Duodenal mucosa (tissue), 2 donors: ENCODE measurements around the gene NKX6-2.

Experiments used
- H3K27ac ChIP-seq: one replicate; pipeline ENCODE4 v1.7.0; 2013; ENCODE audit warnings: low read depth, low read length
- H3K27me3 ChIP-seq, 2 donors: one replicate each; pipeline ENCODE4 v1.7.0; 2013; ENCODE audit warnings: low read length in 2 of 2, control low read depth in 1 of 2; ENCODE audit not compliant: insufficient read depth in 2 of 2, control insufficient read depth in 1 of 2
- H3K36me3 ChIP-seq, 2 donors: one replicate each; pipeline ENCODE4 v1.7.0; 2013; ENCODE audit warnings: low read length in 2 of 2, control low read depth in 1 of 2; ENCODE audit not compliant: insufficient read depth in 2 of 2, control insufficient read depth in 1 of 2
- H3K4me1 ChIP-seq, 2 donors: one replicate each; pipeline ENCODE4 v1.7.0; 2013; ENCODE audit warnings: low read length in 2 of 2, control low read depth in 1 of 2; ENCODE audit not compliant: insufficient read depth in 2 of 2, control insufficient read depth in 1 of 2
- H3K4me3 ChIP-seq, 2 donors: one replicate each; pipeline ENCODE4 v1.7.0; 2013; ENCODE audit warnings: low read length in 2 of 2, low read depth in 1 of 2
- H3K9ac ChIP-seq, 2 donors: one replicate each; pipeline ENCODE4 v1.7.0; 2013; ENCODE audit warnings: low read length in 2 of 2, low read depth in 1 of 2
- H3K9me3 ChIP-seq, 2 donors: one replicate each; pipeline ENCODE4 v1.7.0; 2013; ENCODE audit warnings: low read length in 2 of 2, control low read depth in 1 of 2; ENCODE audit not compliant: control insufficient read depth in 1 of 2

The NKX6-2 gene

DNA sequence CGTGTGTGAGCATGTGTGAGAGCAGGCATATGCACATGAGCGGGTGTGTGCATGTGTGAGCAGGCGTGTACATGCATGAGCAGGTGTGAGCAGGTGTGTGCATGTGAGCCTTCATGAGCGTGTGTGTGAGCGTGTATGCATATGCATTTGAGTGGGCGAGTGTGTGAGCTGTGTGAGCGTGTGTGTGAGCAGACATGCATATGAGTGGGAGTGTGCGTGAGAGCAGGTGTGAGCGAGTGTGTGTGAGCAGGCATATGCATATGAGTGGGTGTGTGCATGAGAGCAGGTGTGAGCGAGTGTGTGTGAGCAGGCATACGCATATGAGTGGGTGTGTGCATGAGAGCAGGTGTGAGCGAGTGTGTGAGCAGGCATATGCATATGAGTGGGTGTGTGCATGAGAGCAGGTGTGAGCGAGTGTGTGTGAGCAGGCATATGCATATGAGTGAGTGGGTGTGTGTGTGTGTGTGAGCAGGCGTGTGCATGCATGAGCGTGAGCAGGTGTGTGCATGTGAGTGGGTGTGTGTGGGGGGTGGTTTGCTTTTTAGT is 30.7 kb downstream of the NKX6-2 start:
- Histone ChIP-seq H3K27ac (no peak overlapping the region), H3K27me3 (no peaks in the 10 kb centered on the region), H3K36me3 (peaks cover 15 to 53% of the 10 kb centered on the region in 2 donors), H3K9me3 (no peaks in the 10 kb centered on the region), H3K9ac (no peak overlapping the region), H3K4me3 (no peak overlapping the region), H3K4me1 (no peaks in the 10 kb centered on the region)

- no peaks in the 10 kb centered on the region for H3K9me3 ChIP-seq
- H3K27me3 ChIP-seq, result no peaks in the 10 kb centered on the region
- H3K36me3 ChIP-seq, result peaks cover 12 to 55% of the 10 kb centered on the region in 2 donors
- no peak overlapping the region for H3K4me3 ChIP-seq
- no peak overlapping the region for H3K9ac ChIP-seq
- H3K4me1 ChIP-seq, result no peaks in the 10 kb centered on the region
- H3K27ac ChIP-seq, result no peak overlapping the region
Observed at GRCh38 chr10:132754071-132754470, 31.9 kb downstream of the NKX6-2 start.

GRCh38 chr10:132753596-132753995 is 32.4 kb downstream of the NKX6-2 start:
- H3K36me3 ChIP-seq, result peaks cover 12 to 55% of the 10 kb centered on the region in 2 donors
- H3K9ac ChIP-seq, result no peak overlapping the region
- H3K27me3 ChIP-seq, result no peaks in the 10 kb centered on the region
- no peak overlapping the region for H3K27ac ChIP-seq
- H3K9me3 ChIP-seq, result no peaks in the 10 kb centered on the region
- no peak overlapping the region for H3K4me3 ChIP-seq
- no peaks in the 10 kb centered on the region for H3K4me1 ChIP-seq

- Histone ChIP-seq H3K9ac (no peak overlapping the region), H3K9me3 (no peaks in the 10 kb centered on the region), H3K27ac (no peak overlapping the region), H3K4me1 (no peaks in the 10 kb centered on the region), H3K27me3 (no peaks in the 10 kb centered on the region), H3K4me3 (no peak overlapping the region), H3K36me3 (peaks cover 12 to 55% of the 10 kb centered on the region in 2 donors)
Observed at GRCh38 chr10:132752961-132753360, 33.0 kb downstream of the NKX6-2 start.

DNA sequence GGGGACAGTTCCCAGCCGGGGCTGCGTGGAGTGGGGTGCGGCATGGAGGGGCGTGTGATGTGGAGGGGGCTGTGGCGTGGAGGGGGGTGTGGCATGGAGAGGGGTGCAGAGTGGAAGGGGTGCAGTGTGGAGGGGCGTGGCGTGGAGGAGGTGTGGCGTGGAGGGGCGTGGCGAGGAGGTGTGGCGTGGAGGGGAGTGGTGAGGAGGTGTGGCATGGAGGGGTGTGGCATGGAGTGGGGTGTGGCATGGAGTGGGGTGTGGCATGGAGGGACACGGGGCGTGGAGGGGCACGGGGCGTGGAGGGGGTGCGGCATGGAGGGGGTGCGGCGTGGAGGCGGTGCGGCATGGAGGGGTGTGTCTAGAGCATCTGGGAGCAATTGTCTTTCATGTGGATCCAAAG is 33.6 kb downstream of the NKX6-2 start:
- H3K4me1 ChIP-seq, result no peaks in the 10 kb centered on the region
- peaks cover 12 to 52% of the 10 kb centered on the region in 2 donors for H3K36me3 ChIP-seq
- no peaks in the 10 kb centered on the region for H3K9me3 ChIP-seq
- H3K4me3 ChIP-seq, result no peak overlapping the region
- no peaks in the 10 kb centered on the region for H3K27me3 ChIP-seq
- no peak overlapping the region for H3K9ac ChIP-seq
- no peak overlapping the region for H3K27ac ChIP-seq

DNA sequence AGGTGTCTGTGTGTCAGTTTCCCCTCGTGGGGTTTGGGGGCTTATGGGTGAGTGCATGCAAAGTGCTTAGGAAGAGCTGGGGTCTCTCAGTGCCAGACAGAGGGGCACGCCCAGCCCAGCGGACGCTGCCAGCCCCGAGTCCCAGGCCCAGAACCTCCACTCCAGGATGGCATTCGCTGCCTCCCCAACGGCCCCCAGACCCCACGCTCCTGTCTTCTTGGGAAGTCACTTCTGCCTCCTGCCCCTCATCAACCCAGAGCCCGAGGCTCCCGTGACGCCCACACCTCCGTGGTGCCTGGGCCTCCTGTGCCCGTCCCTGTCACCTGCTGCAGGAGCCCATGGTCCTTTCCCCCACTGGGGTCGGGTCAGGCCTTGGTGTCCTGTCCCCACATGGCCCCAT is 35.0 kb downstream of the NKX6-2 start:
- Histone ChIP-seq H3K9ac (no peak overlapping the region), H3K27me3 (no peaks in the 10 kb centered on the region), H3K4me1 (no peaks in the 10 kb centered on the region), H3K27ac (no peak overlapping the region), H3K36me3 (peaks cover 8 to 43% of the 10 kb centered on the region in 2 donors), H3K9me3 (no peaks in the 10 kb centered on the region), H3K4me3 (no peak overlapping the region)

DNA sequence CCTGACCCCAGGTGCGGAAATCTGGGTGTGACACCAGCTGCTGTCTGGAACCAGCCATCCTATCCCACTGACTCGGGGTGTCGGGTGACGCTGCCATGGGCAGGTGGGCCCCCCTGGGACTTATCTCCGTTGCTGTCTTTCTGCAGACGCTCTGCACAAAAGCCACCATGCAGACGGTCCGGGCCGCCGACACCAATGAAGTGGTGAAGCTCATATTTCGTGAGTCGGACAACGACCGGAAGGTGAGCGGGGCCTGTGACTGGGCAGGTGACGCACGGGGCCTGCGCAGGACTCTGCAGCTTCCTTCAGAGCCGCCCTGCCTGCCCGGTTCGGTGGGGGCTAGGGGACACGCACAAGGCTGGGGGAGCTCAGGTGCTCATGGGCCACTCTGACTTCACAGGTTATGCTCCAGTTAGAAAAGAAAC is 36.6 kb downstream of the NKX6-2 start:
- Histone ChIP-seq H3K4me1 (no peaks in the 10 kb centered on the region), H3K9me3 (no peaks in the 10 kb centered on the region), H3K27me3 (no peaks in the 10 kb centered on the region), H3K4me3 (no peak overlapping the region), H3K27ac (no peak overlapping the region), H3K9ac (no peak overlapping the region), H3K36me3 (peaks cover 4 to 27% of the 10 kb centered on the region in 2 donors)

DNA sequence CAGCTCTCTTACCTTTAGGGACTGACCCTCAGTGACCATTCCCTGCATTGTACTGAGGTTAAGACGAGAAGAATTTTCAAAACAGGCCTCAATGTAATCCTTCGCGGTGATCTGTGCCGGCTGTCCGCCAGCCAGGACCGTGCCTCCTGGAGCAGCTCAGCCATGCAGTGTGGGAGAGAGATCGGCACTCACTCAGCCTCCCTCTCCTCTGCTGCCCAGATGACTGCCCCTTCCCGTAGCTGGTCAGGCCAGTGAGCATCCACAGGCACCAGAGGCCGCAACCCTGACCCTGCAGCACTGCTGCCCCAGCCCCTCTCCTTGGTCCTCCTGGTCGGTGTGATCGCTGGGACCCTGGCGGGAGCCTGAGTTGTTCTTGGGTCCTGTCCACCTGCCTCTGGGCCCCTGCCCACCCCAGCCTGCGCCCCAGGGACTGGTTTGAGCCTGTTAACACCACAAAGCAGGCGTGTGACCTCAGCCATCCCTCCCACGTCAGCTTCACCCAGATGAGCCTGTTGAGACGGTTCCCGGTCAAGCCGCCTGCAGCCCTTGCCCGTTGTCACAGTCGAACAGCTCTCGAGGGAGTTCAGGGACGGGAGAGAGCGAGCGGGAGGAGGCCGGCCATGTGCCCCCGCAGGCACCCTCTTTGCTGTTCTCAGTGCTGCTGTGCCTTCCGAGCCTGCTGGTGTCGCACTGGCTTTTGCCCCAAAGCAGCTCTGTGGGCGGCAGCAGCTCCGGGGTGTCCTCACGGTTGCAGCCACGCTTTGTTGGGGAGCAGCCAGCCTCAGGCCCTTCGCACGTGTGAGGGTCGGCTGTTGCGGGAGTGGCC is 37.2 kb downstream of the NKX6-2 start:
- H3K36me3 ChIP-seq, result peaks cover 0 to 21% of the 10 kb centered on the region in 2 donors
- H3K9me3 ChIP-seq, result no peaks in the 10 kb centered on the region
- H3K27me3 ChIP-seq, result no peaks in the 10 kb centered on the region
- no peak overlapping the region for H3K4me3 ChIP-seq
- no peak overlapping the region for H3K9ac ChIP-seq
- H3K4me1 ChIP-seq, result no peaks in the 10 kb centered on the region
- H3K27ac ChIP-seq, result no peak overlapping the region

- Histone ChIP-seq H3K27ac (no peak overlapping the region), H3K36me3 (peaks cover 0 to 18% of the 10 kb centered on the region in 2 donors), H3K4me3 (no peak overlapping the region), H3K27me3 (no peaks in the 10 kb centered on the region), H3K9ac (no peak overlapping the region), H3K9me3 (no peaks in the 10 kb centered on the region), H3K4me1 (no peaks in the 10 kb centered on the region)
Observed at GRCh38 chr10:132748135-132748534, 37.8 kb downstream of the NKX6-2 start.

- Histone ChIP-seq H3K27ac (no peak overlapping the region), H3K9ac (no peak overlapping the region), H3K4me1 (no peaks in the 10 kb centered on the region), H3K4me3 (no peak overlapping the region), H3K36me3 (peaks cover 0 to 19% of the 10 kb centered on the region in 2 donors), H3K9me3 (no peaks in the 10 kb centered on the region), H3K27me3 (no peaks in the 10 kb centered on the region)
Observed at GRCh38 chr10:132746801-132747625, 38.9 kb downstream of the NKX6-2 start.
